ENCODE results near the gene MUC5B. TPM values are rescaled to one million over a fixed set of nuclear protein-coding genes. Genes with fewer than 3 reads are reported as not detected.
A peak's percentile ranks its signal among the peaks of the same experiment; 100 is the strongest.

Gene MUC5B
- total RNA-seq, 1 experiment from 2014 or later, result 24.3 TPM

GRCh38 chr11:1204381-1205101 is 18.3 kb upstream of the MUC5B start:
- Histone ChIP-seq H3K4me2 (ENCODE audit: low read length) (no peak overlapping the region), H3F3A (ENCODE audit: low read length, unreplicated experiment) (no peaks in the 10 kb centered on the region), H3K27ac (ENCODE audit: low read length) (0 out of 2 replicates have a peak overlapping the region, but pooled peaks have one; percentile 72), H3K4me3 (ENCODE audit: low read length) (no peak overlapping the region), H4K20me1 (ENCODE audit: low read length) (no peaks in the 10 kb centered on the region), H3K4me1 (ENCODE audit: insufficient read depth, low read length) (peaks cover 26% of the 10 kb centered on the region), H3K79me2 (ENCODE audit: low read length) (no peaks in the 10 kb centered on the region), H3K36me3 (ENCODE audit: low read depth, low read length) (no peaks in the 10 kb centered on the region), H3K9me2 (replicated peaks; ENCODE audit: low read length) (no peaks in the 10 kb centered on the region), H3K9me3 (ENCODE audit: low read length) (no peaks in the 10 kb centered on the region), H3K9ac (ENCODE audit: low read length) (0 out of 2 replicates have a peak overlapping the region, but pooled peaks have one; percentile 50), H3K27me3 (ENCODE audit: low read length) (no peaks in the 10 kb centered on the region), H2AFZ (ENCODE audit: low read length) (no peak overlapping the region)
- POLR2A ChIA-PET (ENCODE audit: unreplicated experiment), result no interaction called here
- DNase-seq (no peak), ATAC-seq (no peak)
- TF ChIP-seq EZH2 (IDR thresholded peaks at IDR 0.05; ENCODE audit: low read length, unreplicated experiment) (no peak), EZH2phosphoT487 (IDR thresholded peaks at IDR 0.05; ENCODE audit: borderline replicate concordance, low read length) (no peak)
- CTCF ChIA-PET, result no interaction called here
- intact Hi-C loops (cut with micrococcal nuclease), result loop anchor here (5.0 kb wide), 3 partner anchors 52 to 87 kb away; no protein-coding TSS in a partner anchor
- no TSS peak for BruUV-seq (replicated peaks)

GRCh38 chr11:1205121-1205986 is 17.5 kb upstream of the MUC5B start:
- no peaks in the 10 kb centered on the region for H3K9me3 ChIP-seq (ENCODE audit: low read length)
- no peaks in the 10 kb centered on the region for H3K36me3 ChIP-seq (ENCODE audit: low read depth, low read length)
- no peaks in the 10 kb centered on the region for H3K9me2 ChIP-seq (replicated peaks; ENCODE audit: low read length)
- ChIA-PET POLR2A (ENCODE audit: unreplicated experiment) (no interaction called here), CTCF (no interaction called here)
- intact Hi-C loops (cut with micrococcal nuclease), result no loop called here
- ATAC-seq, result no peak
- H3K79me2 ChIP-seq (ENCODE audit: low read length), result no peaks in the 10 kb centered on the region
- no peaks in the 10 kb centered on the region for H4K20me1 ChIP-seq (ENCODE audit: low read length)
- no peak overlapping the region for H3K9ac ChIP-seq (ENCODE audit: low read length)
- H3K27me3 ChIP-seq (ENCODE audit: low read length), result no peaks in the 10 kb centered on the region
- H3F3A ChIP-seq (ENCODE audit: low read length, unreplicated experiment), result no peaks in the 10 kb centered on the region
- H3K4me3 ChIP-seq (ENCODE audit: low read length), result no peak overlapping the region
- peaks cover 17% of the 10 kb centered on the region for H3K4me1 ChIP-seq (ENCODE audit: insufficient read depth, low read length)
- TF ChIP-seq EZH2phosphoT487 (IDR thresholded peaks at IDR 0.05; ENCODE audit: borderline replicate concordance, low read length), result no peak
- no peak for TF ChIP-seq EZH2 (IDR thresholded peaks at IDR 0.05; ENCODE audit: low read length, unreplicated experiment)
- TF ChIP-seq CTCF (conservative IDR thresholded peaks at IDR 0.05; ENCODE audit: low read depth, low read length), result no peak
- no TSS peak for BruUV-seq (replicated peaks)
- no peak for DNase-seq
- no peak overlapping the region for H2AFZ ChIP-seq (ENCODE audit: low read length)
- no peak overlapping the region for H3K4me2 ChIP-seq (ENCODE audit: low read length)
- H3K27ac ChIP-seq (ENCODE audit: low read length), result no peak overlapping the region

- Histone ChIP-seq H3F3A (ENCODE audit: low read length, unreplicated experiment) (no peaks in the 10 kb centered on the region), H3K9ac (ENCODE audit: low read length) (no peak overlapping the region), H3K4me2 (ENCODE audit: low read length) (no peak overlapping the region), H3K36me3 (ENCODE audit: low read depth, low read length) (no peaks in the 10 kb centered on the region), H3K79me2 (ENCODE audit: low read length) (no peaks in the 10 kb centered on the region), H3K4me1 (ENCODE audit: insufficient read depth, low read length) (peaks cover 14% of the 10 kb centered on the region), H3K9me3 (ENCODE audit: low read length) (no peaks in the 10 kb centered on the region), H2AFZ (ENCODE audit: low read length) (no peak overlapping the region), H3K27me3 (ENCODE audit: low read length) (no peaks in the 10 kb centered on the region), H3K27ac (ENCODE audit: low read length) (no peak overlapping the region), H3K9me2 (replicated peaks; ENCODE audit: low read length) (no peaks in the 10 kb centered on the region), H3K4me3 (ENCODE audit: low read length) (no peak overlapping the region), H4K20me1 (ENCODE audit: low read length) (no peaks in the 10 kb centered on the region)
- ChIA-PET POLR2A (ENCODE audit: unreplicated experiment) (no interaction called here), CTCF (no interaction called here)
- ATAC-seq, result no peak
- intact Hi-C loops (cut with micrococcal nuclease), result no loop called here
- TF ChIP-seq EZH2phosphoT487 (IDR thresholded peaks at IDR 0.05; ENCODE audit: borderline replicate concordance, low read length), result no peak
- TF ChIP-seq EZH2 (IDR thresholded peaks at IDR 0.05; ENCODE audit: low read length, unreplicated experiment), result no peak
- TF ChIP-seq CTCF (conservative IDR thresholded peaks at IDR 0.05; ENCODE audit: low read depth, low read length), result no peak
- DNase-seq, result no peak
- BruUV-seq (replicated peaks), result no TSS peak
Measured at GRCh38 chr11:1205987-1206331, 16.9 kb upstream of the MUC5B start.

Data from PC-3 (cell line).